ENCODE results near the gene PRRT4.

DNA sequence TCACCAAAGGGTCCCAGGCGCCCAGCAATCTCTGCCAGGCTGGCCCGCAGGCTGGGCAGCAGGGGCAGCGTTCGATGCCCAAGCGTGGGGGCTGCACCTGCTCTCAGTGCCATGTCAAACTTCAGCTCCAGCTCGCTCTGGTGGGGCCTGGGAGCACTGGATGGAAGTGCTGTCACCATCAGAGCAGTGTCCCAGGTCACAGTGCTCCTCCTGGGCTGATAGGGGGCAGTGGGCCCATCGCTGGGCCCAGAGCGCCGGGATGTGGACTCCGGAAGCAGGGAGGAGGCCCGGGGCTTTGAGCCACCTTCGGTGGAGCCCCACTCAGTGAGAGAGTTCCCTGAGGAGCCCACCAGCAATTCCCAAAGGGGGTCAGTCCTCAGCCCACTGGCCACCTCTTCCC lies 2.2 kb downstream of the PRRT4 start:
- TF ChIP-seq CTCF (IDR thresholded peaks at IDR 0.05; ENCODE audit: low read depth, low read length) (no peak), POLR2A (IDR thresholded peaks at IDR 0.05; ENCODE audit: extremely low read depth, insufficient read length) (no peak), MYC (IDR thresholded peaks at IDR 0.05; ENCODE audit: low read depth, low read length) (no peak)
- TF ChIP-seq, protein P1, sequence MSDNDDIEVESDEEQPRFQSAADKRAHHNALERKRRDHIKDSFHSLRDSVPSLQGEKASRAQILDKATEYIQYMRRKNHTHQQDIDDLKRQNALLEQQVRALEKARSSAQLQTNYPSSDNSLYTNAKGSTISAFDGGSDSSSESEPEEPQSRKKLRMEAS (IDR thresholded peaks at IDR 0.05; ENCODE audit: low read depth, low read length), result no peak
